Activated CD4-positive, alpha-beta T cell treated with anti-CD3 and anti-CD28 coated beads, Interleukin-2, amount 50 U/mL, for 1 hour (primary cell): ENCODE data around the gene TRPM2.

Experiments
- DNase-seq: peaks from one replicate; pipeline ENCODE4 v3.0.0-alpha.2; 2020

The TRPM2 gene

DNA sequence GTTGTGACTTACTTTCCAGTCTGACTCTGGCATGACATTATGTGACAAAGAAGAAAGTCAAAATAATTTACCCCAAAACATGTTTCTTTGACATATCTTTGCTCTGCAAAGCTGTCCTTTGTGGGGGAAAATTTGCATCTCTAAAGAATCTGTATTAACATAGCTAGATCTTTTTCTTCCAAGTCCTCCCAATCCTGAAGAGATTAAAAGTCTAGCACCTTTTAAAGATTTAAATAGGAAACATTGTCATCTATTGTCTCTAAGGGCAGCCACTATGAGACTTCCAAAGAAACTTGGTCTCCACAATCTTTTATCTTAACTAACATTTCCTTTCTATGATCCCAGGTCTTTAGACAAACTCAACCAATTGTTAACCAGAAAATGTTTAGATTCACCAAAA, 117.9 kb downstream of the TRPM2 start:
- no peak for DNase-seq

DNA sequence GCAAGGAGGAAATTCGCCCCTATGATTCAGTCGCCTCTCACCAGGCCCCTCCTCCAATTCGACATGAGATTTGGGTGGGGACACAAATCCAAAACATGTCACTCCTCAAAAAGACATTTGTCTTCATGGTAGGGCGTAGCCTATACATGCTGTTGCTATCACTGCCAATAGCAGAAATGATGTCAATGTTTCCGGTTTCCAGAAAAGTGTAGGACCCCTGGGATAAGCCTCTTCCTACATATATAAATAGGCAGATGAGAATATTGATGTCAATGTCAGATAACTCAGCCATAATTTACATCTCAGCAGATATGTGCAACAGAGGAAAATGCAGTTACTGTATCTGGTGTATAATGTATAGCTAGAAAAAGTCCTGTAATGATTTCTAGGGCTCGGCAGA, 118.6 kb downstream of the TRPM2 start:
- no peak for DNase-seq

DNA sequence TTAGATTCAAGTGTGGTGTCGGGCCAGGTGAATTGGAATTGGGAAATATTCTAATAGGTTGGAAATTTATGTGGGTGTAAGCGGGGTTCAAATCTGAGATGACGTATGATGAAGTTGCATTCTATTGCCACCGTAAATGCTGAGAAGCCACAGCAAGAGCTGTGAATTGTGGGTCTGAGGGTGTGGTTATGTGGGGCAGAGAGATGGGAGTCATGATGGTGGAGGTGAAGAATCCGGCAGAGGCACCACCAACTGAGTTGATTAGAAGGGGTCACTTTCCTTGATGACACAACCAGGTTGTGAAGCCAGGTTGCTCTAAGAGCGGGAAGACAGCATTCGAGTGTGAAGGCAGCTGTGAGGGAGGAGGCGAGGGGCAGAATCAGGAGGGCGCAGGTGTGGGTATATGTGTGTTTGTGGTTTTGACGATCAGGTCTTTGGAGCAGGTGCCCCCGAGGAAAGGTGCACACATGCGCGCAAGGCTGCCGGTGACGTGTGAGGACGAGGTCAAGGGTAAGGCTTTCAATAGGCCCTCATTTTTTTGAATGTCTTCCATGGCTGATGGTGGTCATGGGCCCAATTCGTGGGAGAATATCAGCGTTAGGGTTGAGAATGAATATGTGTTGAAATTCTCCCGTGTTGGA, 120.6 kb downstream of the TRPM2 start:
- DNase-seq, result no peak

DNA sequence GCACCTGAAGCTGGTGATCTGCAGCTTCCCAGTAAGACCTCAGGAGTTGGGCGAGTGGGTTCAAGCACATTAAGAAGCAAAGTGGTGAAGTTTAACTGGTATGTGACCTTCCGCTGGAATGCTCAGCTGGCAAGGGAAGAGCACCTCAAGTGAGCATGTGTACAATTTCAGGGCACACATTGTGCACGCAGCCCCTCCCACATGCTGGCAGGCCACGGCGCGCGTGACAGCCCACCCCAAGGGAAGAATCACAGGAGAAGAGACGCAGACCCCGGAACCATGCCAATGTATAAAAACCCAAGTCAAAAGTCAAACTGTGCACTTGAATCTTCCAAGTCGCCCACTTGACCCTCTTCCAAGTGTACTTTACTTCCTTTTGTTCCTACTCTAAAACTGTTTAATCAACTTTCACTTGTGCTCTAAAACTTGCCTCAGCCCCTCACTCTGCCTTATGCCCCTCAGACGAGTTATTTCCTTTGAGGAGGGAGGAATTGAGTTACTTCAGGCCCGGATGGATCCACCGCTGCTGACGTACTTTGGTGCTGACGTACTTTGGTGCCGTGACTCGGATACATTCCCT, 121.9 kb downstream of the TRPM2 start:
- no peak for DNase-seq

DNA sequence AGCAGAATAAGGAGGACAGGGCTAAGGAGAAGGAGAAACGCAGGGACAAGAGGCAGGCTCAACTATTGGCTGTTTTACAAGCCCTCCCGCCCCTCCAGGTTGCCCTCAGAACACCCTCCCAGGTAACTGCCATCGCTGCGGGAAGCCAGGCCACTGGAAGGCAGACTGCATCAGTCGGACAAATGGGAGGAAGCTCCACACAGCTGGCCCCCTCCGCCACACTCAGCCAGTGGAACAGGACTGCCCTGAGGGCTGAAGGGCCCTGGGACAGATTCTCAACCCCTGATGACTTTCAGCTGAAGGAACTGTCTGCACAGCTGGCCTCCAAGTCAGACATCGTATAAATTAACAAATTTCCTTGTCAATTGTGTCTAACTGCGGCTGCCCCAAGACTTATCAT, 123.7 kb downstream of the TRPM2 start:
- no peak for DNase-seq

DNA sequence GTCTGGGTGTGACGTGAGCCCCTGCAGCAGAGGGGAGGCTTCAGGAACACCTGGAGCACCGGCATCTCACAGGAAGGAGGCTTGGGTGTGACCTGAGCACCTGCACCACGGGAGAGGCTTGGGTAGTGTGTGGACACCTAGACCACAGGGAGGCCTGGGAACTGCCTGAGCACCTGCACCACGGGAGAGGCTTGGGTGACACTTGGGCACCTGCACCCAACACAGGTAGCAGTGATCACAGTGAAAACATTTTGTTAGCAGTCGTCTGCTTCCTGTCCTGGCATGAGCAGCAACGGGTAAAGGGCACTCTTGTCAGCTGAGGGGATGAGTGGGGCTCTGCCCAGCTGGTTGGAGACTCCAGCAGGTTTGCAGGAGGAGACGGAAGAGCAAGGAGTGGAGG, 124.3 kb downstream of the TRPM2 start:
- DNase-seq, result no peak

DNA sequence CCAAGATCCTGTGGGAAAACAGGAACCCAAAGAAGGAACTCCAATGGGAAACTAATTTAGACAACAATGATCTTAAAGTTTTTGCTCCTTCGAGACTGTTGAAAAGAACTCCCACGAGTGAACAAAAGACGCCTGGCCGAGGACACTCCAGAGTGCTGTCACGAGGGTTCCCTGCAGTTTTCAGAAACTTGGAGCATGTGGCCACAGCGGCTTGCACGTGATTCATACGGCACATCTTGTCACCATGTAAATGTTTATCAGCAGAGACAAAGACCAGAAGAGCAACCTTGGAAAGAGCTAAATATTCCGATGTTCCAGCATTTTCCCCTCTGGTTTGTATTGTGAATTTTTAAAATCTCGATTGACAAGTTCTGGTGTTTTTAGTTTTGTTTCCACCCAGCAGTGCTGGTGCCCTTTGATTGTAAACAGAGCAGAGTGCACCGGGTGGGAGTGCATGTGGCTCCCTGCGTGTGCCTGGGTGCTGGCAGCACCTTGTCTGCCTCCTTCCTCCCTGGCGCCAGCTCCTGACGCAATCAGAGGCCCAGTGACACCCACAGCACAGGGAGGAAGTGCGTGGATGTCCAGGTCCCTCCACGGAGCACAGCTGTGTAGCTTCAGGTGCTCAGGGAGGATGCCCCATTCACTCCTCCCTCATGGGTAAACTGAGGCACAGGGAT, 124.8 kb downstream of the TRPM2 start:
- no peak for DNase-seq

DNA sequence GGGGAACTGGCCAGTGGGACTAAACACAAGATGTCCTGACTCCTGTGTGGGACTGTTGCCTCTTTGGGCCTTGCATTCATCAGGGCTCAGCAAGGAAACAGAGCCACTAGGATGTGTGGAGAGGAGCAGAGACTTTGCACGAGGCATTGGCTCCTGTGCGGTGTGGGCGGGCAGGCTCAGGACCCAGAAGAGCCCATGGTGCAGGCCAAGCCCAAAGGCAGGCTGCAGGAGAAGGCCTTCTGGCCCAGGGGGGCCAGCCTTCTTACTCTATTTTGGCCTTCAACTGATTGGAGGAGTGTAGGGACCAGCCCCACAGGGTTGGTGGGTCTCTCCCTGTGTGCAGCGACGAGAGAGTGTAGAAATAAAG, 125.4 kb downstream of the TRPM2 start:
- DNase-seq, result no peak

DNA sequence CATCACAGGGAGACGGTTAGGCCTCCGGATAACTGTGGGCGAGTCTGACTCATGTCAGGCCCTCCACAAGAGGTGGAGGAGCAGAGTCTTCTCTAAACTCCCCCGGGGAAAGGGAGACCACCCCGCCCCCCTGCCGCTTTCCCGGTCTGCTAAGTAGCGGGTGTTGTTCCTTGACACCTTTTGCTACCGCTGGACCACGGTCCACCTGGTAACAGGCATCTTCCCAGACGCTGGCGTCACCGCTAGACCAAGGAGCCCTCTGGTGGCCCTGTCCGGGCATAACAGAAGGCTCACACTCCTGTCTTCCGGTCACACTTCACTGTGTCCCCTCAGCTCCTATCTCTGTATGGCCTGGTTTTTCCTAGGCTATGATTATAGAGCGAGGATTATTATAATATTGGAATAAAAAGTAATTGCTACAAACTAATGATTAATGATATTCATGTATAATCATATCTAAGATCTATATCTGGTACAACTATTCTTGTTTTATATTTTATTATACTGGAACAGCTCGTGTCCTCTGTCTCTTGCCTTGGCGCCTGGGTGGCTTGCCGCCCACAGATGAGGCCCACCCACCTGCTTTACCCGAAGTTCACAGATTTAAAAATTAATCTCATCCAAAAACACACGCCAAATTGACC, 126.3 kb downstream of the TRPM2 start:
- peak; percentile 27 for DNase-seq

DNA sequence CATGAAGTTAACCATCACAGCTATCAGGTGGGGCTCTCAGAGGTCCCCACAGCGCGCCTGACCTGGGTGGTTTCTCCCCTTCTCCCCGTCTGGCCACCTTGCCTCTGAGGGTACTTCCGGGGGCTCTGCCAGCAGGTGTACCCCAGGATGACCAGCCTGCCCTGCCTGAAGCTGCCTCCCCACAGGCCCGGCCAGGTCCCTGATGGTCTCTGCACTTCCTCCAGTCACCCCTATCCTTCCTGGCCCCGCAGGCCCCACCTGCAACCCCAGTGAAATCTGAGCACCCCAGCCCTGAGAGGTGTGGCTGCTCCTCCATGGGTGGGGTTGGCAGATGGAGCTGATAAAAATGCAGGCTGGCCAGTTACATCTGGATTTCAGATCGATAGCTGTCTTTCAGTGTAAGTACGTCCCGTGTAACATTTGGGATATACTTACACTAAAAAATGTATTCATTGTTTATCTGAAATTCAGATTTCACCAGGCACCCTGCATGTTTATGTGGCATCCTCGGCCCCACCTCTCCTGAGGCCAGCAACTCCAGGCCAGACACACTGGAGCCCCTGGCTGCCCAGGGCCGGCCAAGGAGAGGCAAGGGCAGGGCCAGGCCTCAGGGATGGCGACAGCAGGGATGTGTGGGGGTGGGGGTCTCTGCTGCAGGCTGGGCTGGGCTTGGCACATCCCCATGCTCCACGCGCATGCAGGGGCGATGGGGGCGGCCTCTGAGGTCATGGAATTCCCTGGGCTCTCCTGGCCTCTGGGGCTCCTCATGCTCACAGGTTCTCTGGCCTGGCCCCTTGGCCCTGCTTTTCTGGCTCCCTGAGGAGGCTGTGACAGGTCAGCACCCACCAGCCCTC, 127.0 kb downstream of the TRPM2 start:
- no peak for DNase-seq

DNA sequence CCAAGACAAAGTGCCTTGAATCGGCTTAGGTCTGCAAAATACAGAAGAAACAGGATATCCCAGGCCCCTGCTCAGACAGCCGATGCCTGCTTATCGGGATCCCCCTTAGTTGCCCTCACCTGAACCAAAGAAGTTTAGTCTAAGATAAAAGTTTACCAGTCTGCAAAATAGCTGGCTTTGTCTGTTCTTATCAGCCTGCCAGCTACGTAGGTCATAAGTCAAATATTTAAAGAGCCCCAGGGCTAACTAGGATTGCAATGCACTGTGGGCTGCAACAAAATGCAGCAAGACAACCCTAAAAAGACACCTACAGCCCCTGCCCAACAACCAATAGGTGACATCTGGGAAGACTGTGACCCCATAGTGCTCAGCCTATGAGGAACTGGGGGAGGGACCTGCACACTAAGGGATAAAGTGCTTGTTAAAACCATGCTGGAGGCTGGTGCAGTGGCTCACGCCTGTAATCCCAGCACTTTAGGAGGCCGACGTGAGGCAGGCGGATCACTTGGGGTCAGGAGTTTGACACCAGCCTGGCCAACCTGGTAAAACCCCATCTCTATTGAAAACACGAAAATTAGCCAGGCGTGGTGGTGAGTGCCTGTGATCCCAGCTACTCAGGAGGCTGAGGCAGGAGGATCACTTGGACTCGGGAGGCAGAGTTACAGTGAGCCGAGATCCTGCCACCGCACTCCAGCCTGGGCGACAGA, 129.3 kb downstream of the TRPM2 start:
- no peak for DNase-seq

DNA sequence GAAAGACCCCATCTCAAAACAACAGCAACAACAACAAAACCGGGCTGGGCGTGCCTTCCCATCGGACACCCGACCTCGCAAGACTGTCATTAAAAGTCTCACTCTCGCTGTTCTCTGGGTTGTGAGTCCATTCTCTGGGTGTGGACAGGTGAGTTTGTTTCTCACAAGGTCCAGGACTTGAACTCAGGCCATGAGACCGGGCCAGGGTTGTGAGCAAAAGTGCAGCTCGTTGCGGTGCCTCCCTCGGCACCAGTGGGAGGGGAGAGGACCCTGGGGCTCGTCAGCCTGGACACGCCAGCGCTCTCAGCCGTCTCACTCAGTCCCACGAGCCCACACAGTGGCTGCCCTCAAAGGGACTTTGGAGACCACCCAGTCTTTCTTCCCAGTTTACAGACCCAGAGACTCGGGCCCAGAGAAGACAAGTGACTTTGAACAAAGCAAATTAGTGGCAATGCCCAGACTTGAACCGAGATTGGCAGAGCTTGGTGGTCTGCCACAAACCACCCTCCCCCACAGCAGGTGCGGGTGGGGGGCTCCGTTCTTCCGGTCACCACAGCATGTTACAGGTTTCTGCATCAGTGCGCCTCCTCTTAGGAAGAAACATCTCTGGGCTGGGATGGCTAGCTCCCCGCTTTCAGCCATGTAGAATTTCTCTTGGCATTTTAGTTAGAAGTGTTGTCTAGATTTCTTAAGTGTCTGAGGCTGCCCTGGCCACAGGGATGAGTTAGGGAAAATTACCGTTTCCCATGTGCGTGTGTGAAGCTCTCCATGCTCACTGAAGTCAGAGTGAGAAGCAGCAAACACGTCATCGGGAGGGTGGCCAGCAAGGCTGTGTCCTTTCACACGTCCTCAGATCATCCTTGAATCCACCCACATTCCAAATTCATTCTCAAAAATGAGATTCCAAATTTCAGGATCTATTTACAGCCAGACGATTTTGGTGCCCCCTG, 130.1 kb downstream of the TRPM2 start:
- no peak for DNase-seq

DNA sequence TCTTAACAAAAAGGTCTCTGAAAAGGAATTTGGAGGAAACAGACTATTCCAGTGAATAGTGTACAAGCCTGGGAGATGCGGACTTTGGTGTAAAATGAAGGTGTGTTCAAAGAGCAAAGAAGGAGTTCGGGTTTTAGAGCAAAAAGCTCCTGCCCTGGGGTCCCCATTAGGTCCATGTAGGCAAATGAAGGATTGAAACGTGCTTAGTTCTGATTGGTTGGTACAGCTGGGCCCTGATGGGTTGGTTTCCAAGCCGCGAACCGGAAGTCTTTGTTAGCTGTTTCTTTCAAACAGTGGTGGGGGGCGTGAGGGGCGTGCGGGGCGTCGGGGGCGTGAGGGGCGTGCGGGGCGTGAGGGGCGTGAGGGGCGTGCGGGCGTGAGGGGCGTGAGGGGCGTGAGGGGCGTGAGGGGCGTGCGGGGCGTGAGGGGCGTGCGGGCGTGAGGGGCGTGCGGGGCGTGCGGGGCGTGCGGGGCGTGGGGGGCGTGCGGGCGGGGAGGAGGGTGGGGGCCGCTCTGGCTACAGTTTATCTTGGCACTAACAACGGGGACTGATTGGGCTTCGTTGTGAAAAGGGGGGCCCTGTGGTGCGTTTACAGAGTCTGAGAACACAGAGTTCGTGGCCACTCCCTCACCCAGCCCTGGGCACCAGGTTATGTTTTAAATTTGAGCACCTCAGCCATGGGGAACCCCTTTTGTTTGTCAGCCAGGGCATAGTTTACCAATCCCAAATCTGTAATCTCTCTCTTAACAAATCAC, 131.3 kb downstream of the TRPM2 start:
- no peak for DNase-seq

DNA sequence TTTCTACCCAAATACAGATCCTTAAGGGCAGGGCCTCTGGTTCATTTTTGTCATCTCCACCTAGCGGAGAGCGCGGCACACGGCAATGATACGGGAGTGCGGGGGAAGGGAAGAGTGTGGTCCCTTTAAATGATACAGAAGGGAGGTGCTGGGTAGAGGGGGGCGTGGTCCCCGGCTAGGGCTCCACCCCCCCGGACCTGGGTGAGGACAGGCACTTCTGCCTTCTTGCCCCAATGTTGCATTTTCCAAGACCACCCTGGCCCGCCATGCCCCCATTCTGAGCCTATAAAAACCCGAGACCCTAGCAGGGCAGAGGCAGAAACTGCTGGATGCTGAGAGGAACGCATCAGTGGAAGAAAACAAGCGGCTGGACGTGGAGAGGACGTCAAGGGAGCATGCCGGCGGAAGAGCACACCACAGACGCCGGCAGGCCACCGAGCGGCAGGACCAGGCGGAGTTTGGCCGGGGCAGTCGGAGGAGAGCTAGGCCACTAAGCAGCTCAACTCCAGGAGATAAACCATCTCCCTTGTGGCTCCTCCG, 131.9 kb downstream of the TRPM2 start:
- peak; percentile 7 for DNase-seq

DNA sequence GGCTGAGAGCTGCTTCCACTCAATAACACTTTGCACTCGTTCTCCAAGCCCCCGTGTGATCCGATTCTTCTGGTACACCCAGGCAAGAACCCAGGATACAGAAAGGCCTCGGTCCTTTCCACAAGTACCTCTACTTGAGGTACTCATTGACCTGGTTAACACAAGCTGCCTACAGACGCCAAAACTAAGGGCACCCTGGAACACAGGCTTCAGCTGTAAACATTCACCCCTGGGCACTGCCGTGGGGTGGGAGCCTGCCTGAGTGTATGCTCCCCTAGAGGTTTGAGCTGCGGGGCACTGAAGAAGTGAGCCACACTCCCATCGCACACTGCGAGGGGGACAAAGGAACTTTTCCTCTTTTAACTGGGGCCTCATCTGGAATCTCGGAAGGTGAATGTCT, 132.4 kb downstream of the TRPM2 start:
- no peak for DNase-seq

DNA sequence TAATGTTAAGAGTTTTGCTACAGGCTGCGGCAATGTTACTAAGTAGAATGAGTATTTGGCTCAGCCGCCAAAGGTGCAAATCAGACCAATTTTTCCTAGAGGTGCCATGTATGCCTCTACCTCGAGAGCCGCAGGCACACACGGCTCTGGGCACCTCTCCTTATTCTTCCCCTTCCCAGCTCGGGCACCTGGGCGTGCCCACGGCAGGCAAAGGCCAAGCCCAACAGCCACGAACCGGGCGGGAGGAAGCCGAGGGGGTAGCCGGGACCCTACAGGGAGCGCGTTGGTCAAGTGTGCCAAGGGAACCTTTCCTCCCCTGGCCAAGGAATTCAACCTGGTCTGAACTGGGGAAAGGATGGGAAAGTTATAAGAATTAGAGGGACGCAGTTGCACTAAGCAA, 132.9 kb downstream of the TRPM2 start:
- DNase-seq, result no peak

DNA sequence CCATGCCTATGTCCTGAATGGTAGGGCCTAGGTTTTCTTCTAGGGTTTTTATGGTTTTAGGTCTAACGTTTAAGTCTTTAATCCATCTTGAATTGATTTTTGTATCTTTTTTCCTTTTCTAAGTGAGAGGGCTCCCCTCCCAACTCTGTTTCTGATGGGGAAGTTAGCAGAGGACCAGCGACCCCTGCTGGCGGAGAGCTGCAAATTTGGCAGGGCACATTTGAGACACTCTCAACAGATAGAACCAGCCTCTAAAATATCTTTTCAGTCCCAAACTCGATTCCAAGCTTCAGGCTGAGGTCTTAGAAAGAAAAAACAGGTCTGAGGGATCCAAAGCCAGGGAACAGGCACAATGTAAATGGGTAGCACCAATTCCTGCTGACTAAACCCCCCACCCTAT, 134.4 kb downstream of the TRPM2 start:
- peak; percentile 41 for DNase-seq

DNA sequence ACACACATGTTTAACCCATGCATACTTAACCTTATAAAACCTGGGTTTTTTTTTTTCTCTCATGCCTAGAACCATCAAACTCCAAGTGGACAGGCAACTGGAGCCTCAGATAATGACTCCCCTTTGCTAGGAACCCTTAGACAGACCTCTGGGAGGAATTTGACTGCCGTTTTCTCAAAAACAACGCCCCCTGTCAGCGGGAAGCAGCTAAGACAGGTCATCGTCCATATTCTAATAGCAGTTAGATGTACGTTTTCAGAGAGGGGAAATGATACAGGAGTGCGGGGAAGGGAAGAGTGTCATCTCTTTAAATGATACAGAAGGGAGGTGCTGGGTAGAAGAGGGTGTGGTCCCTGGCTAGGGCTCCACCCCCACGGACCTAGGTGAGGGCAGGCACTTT, 136.5 kb downstream of the TRPM2 start:
- no peak for DNase-seq

DNA sequence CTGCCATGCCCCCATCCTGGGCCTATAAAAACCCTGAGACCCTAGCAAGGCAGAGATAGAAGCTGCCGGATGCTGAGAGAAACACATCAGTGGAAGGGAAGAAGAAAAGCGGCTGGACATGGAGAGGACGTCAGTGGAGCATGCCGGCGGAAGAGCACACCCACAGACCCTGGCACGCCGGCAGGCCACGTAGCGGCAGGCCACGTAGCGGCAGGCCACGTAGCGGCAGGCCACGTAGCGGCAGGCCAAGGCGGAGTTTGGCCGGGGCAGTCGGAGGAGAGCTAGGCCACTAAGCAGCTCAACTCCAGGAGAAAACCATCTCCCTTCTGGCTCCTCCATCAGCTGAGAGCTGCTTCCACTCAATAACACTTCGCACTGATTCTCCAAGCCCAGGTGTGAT, 137.0 kb downstream of the TRPM2 start:
- no peak for DNase-seq

DNA sequence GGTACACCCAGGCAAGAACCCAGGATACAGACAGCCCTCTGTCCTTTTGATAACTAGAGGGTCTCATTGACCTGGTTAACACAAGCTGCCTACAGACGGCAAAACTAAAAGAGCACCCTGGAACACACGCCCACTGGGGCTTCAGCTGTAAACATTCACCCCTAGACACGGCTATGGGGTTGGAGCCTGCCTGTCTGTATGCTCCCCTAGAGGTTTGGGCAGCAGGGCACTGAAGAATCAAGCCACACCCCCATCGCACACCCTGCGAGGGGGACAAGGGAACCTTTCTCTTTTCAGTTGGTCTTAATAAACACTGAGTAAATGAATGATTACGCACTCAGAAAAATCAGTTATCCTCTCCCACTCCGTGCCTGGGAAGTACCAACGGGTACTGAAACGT, 137.4 kb downstream of the TRPM2 start:
- DNase-seq, result no peak
